ENCODE data around the gene HAUS3. TPM values are rescaled to one million over a fixed set of nuclear protein-coding genes. Genes with fewer than 3 reads are reported as not detected.

Gene HAUS3
- total RNA-seq, 1 donor from 2014 or later = 13.1 TPM

- peak; percentile 38 for DNase-seq (ENCODE audit: low read depth)
Observed at GRCh38 chr4:2253160-2254084, 11.5 kb upstream of the HAUS3 start.

- DNase-seq (ENCODE audit: low read depth) = no peak
Observed at GRCh38 chr4:2252530-2253091, 10.7 kb upstream of the HAUS3 start.

DNA sequence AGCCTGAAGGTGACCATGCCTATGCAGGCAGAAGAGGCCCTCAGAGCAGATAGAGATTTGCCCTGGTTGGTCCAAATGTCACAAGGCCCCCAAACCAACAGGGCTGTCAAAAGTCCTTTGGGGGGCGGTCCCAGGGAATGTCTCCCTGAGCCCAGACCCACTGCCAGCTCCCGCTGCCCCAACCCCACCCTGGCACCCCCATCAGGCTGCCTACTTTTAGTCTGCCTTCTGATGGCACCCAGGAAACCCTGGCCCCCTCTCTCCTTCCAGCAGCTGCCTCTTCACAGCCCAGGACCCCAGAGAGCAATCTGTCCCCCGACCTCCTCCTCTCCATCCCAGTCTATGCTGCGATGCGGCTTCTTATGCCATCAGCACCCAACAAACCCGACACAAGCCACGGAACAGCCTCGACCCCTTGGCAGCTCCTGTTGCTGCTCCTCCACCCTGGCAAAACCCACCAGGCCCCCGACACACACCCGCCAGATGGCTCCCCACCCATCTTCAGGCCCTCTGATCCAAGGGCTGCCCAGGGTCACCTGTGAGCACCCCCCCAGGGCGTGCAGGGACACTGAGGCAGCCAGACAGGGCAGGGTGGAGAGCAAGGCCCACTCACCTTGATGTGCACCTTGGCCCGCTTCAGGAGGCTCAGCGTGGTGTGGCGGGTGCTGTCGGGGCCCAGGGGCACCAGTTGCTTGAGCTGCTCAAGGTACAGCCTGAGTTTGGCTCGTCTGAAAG, 10.0 kb upstream of the HAUS3 start:
- no peak for DNase-seq (ENCODE audit: low read depth)

GRCh38 chr4:2251073-2251794, 9.3 kb upstream of the HAUS3 start:
- no peak for DNase-seq (ENCODE audit: low read depth)

- DNase-seq (ENCODE audit: low read depth) = no peak
Observed at GRCh38 chr4:2250357-2251072, 8.6 kb upstream of the HAUS3 start.

GRCh38 chr4:2249526-2250356, 7.8 kb upstream of the HAUS3 start:
- DNase-seq (ENCODE audit: low read depth) = no peak

DNA sequence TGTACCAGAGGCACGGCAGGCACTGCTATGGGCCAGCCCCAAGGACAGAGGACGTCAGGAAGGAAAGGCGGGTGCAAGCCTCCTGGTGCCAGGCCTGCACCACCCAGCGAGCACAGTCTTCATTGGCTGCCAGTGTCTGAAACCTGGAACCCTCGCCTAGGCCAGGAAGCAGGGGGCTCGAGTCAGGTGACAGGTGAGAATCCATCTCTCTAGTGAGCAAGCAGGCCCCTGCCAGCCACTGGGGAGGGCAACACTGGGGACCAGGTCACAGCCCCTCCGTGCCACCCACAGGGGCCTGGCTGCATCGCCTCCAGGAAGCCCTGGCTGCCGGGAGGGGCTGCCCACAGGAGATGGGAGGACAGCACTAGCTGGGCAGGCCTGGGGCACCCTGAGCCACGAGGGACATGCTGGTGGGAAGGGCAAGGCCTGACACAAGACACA, 6.9 kb upstream of the HAUS3 start:
- no peak for DNase-seq (ENCODE audit: low read depth)

DNA sequence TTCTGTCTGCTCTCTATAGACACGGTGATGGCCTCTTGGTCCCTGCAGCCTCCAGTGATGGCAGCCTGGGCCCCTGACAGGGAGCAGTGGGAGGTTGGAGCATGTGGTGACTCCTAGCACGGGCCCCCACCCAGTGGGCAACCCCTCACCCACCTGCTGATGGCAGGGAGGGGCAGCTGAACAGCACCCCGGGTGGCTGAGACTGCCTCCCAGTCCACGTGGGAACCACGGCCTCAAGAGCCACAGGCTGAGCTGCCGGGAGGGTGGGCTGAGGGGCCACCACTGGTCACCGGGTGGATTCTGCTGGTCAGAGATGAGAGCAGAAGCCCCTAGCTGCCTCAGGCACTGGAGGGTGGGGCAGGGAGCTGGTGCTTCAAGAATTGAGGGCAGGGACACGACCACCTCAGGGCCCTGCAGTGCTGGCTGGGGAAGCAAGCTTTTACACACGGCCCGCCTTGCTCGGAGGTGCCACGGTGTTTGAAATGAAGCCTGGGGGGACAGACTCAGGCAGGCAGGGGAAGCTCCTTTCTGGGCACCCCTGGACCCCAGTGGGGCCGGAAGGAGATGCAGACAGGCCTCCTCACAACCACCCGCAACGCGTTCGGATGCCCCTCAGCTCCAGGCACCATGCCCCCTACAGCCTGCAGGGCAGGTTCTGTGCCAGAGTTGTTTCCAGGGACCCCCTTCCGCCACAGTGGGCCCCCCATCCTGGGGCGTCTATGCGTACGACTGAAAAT, 6.3 kb upstream of the HAUS3 start:
- no peak for DNase-seq (ENCODE audit: low read depth)

- no peak for DNase-seq (ENCODE audit: low read depth)
Observed at GRCh38 chr4:2247128-2248043, 5.5 kb upstream of the HAUS3 start.

- no peak for DNase-seq (ENCODE audit: low read depth)
Observed at GRCh38 chr4:2246384-2247127, 4.6 kb upstream of the HAUS3 start.

DNA sequence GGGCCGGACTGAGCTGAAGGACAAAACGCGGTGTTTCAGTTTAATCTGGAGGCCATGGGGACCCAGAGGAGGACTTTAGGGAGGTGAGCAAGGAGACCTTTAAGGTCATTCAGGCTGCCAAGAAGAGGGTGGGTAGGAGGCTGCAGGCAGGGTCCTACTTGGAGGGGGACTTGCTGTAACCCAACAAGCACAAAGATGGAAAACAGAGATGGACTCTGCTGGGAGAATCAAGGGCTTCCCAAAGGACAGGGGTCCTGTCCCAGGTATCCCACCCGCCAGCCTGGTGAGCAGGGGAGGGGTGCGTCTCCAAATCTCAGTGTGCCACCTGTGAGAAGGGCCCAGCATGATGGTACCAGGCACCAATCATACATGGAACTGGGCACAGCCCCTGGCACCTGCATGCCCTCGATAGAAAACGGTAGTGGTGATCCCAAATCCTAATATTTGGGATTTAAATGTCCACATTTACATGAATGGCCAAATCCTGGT, 3.9 kb upstream of the HAUS3 start:
- no peak for DNase-seq (ENCODE audit: low read depth)

GRCh38 chr4:2245057-2245786, 3.3 kb upstream of the HAUS3 start:
- DNase-seq (ENCODE audit: low read depth) = no peak

DNA sequence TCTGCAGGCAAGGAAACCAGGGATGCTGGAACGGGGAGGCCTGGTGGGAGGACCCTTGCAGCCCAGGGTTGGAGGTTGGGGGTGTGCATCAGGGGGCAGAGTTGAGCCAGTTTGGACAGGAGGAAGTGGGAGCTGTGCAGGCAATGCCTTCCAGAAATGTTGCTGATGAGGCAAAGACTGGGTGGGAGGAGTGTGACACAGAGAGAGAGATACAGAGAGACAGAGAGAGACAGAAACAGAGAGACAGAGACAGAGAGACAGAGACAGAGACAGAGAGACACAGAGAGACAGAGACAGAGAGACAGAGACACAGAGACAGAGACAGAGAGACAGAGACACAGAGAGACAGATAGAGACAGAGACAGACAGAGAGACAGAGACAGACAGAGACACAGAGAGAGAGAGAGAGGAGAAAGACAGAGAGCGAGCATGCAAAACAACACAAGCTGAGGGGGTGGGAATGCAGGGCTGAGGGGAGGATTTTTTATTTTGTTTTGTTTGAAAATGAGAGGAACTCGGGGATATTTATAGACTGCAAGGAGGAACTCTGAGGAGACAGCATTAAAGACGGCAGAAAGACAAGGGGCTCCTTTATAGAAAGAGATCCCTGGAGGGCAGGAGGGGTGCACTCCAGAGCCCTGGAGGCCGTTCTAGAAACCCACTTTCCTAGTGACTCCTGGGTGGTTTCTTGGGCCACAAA, 1.9 kb upstream of the HAUS3 start:
- peak; percentile 30 for DNase-seq (ENCODE audit: low read depth)

- no peak for DNase-seq (ENCODE audit: low read depth)
Observed at GRCh38 chr4:2241003-2241402, 918 bp downstream of the HAUS3 start.

DNA sequence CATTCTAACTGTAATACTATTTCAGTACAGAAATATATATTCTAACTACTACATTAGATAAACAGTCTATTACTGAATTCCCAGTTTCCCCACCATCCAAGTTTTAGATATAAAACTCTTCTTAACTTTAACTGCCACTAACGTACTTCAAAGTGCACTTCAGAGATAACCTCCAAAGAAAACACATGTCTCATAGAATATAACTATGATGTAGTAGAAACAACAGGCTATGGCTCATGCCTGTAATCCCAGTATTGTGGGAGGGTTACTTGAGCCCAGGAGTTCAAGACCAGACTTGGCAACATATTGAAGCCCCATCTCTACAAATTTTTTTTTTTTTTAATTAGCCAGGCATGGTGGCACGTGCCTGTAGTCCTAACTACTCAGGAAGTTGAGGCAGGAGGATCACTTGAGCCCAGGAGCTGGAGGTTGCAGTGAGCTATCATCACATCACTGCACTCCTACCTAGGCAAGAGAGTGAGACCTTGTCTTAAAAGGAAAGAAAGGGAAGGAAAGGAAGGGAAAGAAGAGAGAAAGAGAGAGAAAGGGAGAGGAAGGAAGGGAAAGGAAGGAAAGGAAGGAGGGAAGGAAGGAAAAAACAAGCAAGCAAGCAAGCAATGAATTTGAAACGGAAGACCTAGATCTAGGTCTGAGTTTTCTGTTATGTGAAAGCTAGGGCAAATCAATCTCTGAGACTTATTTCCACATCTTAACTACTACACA, 4.8 kb downstream of the HAUS3 start:
- DNase-seq (ENCODE audit: low read depth) = no peak

Measured in myocyte (in vitro differentiated cells).